GM21423 (cell line): ENCODE data around the gene STRA6.

ENCODE experiments used
- ATAC-seq: cut with Tn5 transposase; IDR thresholded peaks from one replicate; pipeline ENCODE4 v1.9.1; 2021; ENCODE audit warnings: mild to moderate bottlenecking, moderate library complexity; ENCODE audit not compliant: unreplicated experiment

The STRA6 gene

GRCh38 chr15:74182131-74182530 is 20.5 kb downstream of the STRA6 start:
- ATAC-seq, result no peak

GRCh38 chr15:74180881-74181602 is 21.5 kb downstream of the STRA6 start:
- no peak for ATAC-seq

GRCh38 chr15:74179983-74180880 is 22.4 kb downstream of the STRA6 start:
- ATAC-seq, result no peak

GRCh38 chr15:74179101-74179841 is 23.3 kb downstream of the STRA6 start:
- ATAC-seq, result no peak

GRCh38 chr15:74178326-74179100 is 24.1 kb downstream of the STRA6 start:
- ATAC-seq, result no peak

GRCh38 chr15:74176262-74177214 is 26.0 kb downstream of the STRA6 start:
- no peak for ATAC-seq

- ATAC-seq, result no peak
These were observed 27.1 kb downstream of the STRA6 start for GRCh38 chr15:74175271-74176191.

- no peak for ATAC-seq
These were observed 27.7 kb downstream of the STRA6 start for GRCh38 chr15:74174958-74175253.

GRCh38 chr15:74174219-74174957 is 28.2 kb downstream of the STRA6 start:
- ATAC-seq, result no peak

GRCh38 chr15:74173380-74174218 is 29.0 kb downstream of the STRA6 start, which contains the start of gene ISLR:
ISLR (plus strand) TSS chr15:74173710; CDS start chr15:74174859, 1,149 bp downstream.
- no peak for ATAC-seq

- ATAC-seq, result no peak
These were observed 29.7 kb downstream of the STRA6 start for GRCh38 chr15:74172701-74173379.

- no peak for ATAC-seq
These were observed 30.5 kb downstream of the STRA6 start for GRCh38 chr15:74171965-74172541.

- ATAC-seq, result no peak
These were observed 31.6 kb downstream of the STRA6 start for GRCh38 chr15:74170875-74171578.

GRCh38 chr15:74170071-74170844 is 32.3 kb downstream of the STRA6 start:
- ATAC-seq, result no peak

- no peak for ATAC-seq
These were observed 33.9 kb downstream of the STRA6 start for GRCh38 chr15:74168711-74169126.
